IPS-11a (cell line): ENCODE results near the gene SRP19.
"Not testable (repeated sequence)": the region's sequence is repeated elsewhere in the genome, so short reads cannot be mapped to it uniquely, and the experiment has no call there.

Experiments used
- H3K4me3 ChIP-seq: one replicate; pipeline ENCODE4 v1.5.1; 2013; ENCODE audit warnings: low read depth, low read length, control low read depth

The SRP19 gene

GRCh38 chr5:112869948-112870347 lies 8.9 kb downstream of the SRP19 start:
- H3K4me3 ChIP-seq: no peak overlapping the region

- no peak overlapping the region for H3K4me3 ChIP-seq
Measured at GRCh38 chr5:112870966-112871365, 9.9 kb downstream of the SRP19 start.

GRCh38 chr5:112876362-112876761 lies 15.3 kb downstream of the SRP19 start:
- no peak overlapping the region for H3K4me3 ChIP-seq

DNA sequence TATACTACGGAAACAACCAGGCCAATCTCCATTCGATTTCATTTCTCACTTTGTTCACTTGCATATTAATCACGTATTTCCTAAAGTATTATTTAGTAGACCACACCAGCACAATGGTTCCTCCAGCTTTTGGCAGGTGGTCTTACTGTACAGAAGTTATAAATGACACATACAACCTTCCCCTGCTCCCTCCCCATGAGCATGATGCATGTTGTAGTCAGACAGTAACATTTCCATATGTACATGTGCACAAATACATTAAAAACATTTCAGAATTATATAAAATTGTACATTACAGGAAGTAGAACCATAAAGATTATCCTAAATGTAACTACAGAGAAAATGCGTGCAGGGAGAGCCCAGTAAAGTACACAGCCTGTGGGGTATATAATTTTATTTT lies 17.0 kb downstream of the SRP19 start:
- H3K4me3 ChIP-seq: no peak overlapping the region

- no peak overlapping the region for H3K4me3 ChIP-seq
Measured at GRCh38 chr5:112878760-112879159, 17.7 kb downstream of the SRP19 start.

DNA sequence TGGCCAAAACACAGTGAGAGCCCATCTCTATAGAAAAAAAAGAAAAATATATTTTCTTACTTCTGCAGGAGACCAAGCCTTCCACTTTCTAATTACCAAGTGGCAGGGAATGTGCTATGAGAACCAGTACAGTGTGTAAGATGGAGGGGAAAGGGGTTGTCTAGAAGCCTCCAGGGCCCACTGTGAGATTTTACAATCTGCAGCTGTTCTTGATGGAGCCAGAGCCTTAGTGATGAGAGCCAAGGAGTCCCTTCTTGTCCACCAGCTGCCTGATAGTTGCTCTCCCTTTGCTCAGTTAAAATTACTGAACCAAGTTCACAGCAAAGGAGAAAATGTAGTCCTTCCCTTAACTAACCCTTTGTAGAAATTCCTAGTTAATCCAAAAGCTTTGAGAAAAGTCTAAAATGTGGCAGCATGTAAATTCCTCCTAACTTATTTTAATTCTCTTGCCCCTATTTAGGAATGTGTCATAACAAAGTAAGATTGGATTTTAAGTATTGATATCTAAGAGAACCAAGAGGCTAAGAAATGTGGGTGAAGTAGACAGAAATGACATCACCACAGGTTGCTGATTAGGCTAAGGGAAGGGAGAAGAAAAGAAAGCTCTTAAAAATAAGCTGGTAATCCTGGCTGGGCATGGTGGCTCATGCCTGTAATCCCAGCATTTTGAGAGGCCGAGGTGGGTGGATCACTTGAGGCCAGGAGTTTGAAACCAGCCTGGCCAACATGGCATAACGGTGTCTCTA lies 19.3 kb downstream of the SRP19 start:
- H3K4me3 ChIP-seq: no peak overlapping the region

DNA sequence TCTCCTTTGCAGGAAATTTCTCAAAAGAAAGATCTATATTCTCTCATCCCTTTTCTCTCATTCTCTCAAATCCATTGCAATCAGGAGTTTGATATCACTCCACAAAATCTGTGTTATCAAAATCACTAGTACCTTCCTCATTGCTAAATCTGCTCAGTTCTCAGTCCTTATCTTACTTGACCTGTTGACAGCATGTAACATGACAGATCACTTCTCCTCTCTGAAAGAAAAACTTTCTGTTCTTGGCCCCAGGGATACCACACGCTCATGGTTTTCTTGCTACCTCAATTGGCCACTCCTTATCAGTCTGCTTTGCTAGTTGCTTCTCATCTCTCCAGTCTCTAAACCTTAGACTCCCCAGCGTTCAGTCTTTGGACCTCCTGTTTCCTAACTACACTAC lies 22.1 kb downstream of the SRP19 start:
- no peak overlapping the region for H3K4me3 ChIP-seq

- no peak overlapping the region for H3K4me3 ChIP-seq
Measured at GRCh38 chr5:112885001-112885400, 23.9 kb downstream of the SRP19 start.

GRCh38 chr5:112886975-112887374 lies 25.9 kb downstream of the SRP19 start:
- H3K4me3 ChIP-seq: no peak overlapping the region

- H3K4me3 ChIP-seq: not testable (repeated sequence)
Measured at GRCh38 chr5:112892066-112892465, 31.0 kb downstream of the SRP19 start.

GRCh38 chr5:112892776-112893175 lies 31.7 kb downstream of the SRP19 start:
- no peak overlapping the region for H3K4me3 ChIP-seq

DNA sequence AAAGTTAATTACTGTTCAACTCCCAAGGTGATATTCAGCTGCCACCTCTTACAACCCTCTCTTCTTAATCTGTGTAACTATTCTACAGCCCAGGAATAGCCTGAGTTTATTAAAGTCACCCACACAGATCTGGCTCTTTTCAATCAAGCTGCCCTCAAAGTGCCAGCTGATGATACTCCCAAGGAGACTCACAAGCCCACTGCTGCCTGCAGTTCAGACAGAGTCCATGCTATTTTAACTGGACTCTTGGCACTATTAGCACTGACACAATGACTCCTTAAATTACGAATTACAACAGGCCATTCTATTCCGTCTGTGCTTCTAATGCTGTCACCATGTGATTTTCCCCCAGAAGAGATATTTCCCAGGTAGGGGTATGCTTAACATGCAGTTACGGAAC lies 34.6 kb downstream of the SRP19 start:
- no peak overlapping the region for H3K4me3 ChIP-seq

DNA sequence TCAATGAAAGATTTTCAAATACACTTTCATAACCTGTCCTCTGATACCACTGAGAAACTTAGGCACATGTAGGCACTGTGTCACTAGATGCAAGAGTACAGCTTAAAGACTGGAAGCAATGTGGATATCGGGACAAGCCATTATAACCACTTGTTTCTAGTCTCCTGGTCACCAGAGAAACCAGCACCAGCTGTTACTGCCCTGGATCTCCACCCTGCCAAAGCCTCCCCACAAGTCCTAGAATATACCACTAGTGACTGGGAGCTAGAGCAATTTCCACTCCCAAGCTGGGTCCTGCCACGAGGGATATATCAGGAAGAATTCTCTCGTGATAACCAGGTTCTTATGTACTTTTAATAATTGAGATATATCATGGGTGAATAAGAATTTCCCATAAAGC lies 41.5 kb downstream of the SRP19 start:
- H3K4me3 ChIP-seq: no peak overlapping the region

GRCh38 chr5:112904996-112905395 lies 43.9 kb downstream of the SRP19 start:
- not testable (repeated sequence) for H3K4me3 ChIP-seq

GRCh38 chr5:112906637-112907036 lies 45.5 kb downstream of the SRP19 start:
- H3K4me3 ChIP-seq: no peak overlapping the region

DNA sequence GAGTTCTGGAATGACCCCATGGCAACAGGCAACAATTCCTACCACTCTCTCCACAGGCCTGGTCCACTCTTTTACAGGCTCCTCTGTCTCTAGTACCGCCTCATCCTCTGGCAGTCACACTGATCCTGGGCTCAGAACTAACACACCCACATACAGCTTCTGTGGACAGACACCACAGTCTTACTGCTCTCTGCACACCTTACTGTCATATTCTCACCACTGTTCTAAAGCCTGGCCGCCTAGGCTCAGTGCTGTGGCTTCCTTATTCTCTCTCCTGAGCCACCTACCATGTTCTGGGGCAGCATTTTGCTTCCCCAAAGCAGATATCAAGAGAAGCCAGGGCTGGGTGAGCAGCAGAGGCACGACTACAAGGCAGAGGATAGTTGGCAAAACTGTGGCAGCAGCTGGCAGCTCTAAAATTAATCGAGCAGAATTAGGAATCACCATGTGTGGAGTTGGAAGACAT lies 46.1 kb downstream of the SRP19 start:
- H3K4me3 ChIP-seq: no peak overlapping the region

- no peak overlapping the region for H3K4me3 ChIP-seq
Measured at GRCh38 chr5:112908854-112909253, 47.8 kb downstream of the SRP19 start.

- no peak overlapping the region for H3K4me3 ChIP-seq
Measured at GRCh38 chr5:112910529-112910928, 49.4 kb downstream of the SRP19 start.

DNA sequence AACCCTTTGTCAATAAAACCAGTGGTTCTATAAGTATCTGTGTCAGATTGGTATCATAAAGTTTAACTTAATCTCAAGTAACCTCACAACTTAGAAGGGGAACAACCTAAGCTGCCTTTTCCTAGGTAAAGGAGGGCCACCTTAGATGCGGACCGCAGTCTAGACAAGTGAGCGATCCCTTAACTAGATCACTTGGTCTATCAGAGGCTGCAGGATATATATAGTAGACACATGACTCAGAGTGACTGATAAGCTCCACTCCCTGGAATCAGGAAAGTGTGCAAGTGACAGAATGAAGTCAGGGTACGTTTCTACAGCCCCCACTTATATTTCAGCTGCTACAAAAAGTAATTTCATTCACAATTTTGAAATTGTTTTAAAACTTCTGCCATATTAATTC lies 53.5 kb downstream of the SRP19 start:
- no peak overlapping the region for H3K4me3 ChIP-seq

- H3K4me3 ChIP-seq: no peak overlapping the region
Measured at GRCh38 chr5:112915831-112916230, 54.7 kb downstream of the SRP19 start.

DNA sequence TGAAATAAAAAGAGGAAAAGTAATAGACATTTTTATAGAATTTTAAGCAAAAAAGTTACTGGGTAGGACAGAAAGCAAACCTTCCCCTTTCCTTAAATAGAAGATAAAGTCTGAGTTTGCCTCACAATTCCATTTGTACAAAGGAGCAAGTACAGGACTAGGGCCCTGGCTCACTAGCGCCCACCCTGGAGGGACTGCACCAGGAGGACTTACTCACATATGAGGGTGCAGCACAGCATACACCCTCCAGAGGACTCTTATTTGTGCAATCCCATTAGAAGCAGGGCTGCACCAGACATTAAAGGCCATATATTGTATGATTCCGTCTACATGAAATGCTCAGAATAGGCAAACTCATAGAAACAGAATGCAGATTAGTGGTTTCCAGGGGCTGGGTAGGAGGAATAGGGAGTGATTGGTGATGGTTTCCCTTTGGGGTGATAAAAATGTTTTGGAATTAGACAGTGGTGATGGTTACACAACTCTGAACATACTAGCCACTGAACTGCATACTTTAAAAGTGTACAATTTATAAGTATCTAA lies 56.4 kb downstream of the SRP19 start:
- H3K4me3 ChIP-seq: no peak overlapping the region

DNA sequence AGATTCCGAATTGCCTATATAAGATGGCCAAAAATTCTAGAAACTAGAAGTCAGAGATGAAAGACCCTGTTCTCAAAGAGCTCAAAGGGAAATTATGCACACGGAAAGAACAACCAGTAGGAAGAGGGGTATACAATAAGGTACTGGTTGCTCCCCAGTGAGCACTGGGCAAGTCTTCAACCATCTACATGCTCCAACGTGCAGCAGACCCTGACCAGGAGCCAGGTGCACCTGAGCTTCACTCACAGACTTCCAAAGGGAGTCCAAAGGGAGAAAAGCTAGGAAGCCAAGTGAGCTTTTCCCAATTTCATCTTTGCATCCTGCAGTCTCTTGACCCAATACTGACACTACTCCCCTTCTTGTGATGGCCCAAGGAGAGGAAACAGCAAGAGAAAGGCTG lies 57.0 kb downstream of the SRP19 start:
- no peak overlapping the region for H3K4me3 ChIP-seq

- no peak overlapping the region for H3K4me3 ChIP-seq
Measured at GRCh38 chr5:112918679-112919078, 57.6 kb downstream of the SRP19 start.
